Stimulated activated naive CD8-positive, alpha-beta T cell treated with anti-CD3 and anti-CD28 coated beads, Interleukin-15, amount 100 ng/mL, for 72 hours (primary cell): ENCODE data around the gene GCNT2.
"Not testable (repeated sequence)": the region's sequence is repeated elsewhere in the genome, so short reads cannot be mapped to it uniquely, and the experiment has no call there.

ENCODE experiments used
- ATAC-seq: fragments of 150-1000 bp; cut with Tn5 transposase; 2 replicates; pipeline ENCODE4 v1.10.0; 2021; ENCODE audit warnings: mild to moderate bottlenecking, moderate library complexity
- DNase-seq, 2 donors: peaks; one replicate each; pipeline ENCODE4 v3.0.0; 2021 to 2022
- H3K27ac Mint-ChIP-seq, 2 donors: one replicate each; pipeline ENCODE4 v1.8.0; 2022; ENCODE audit warnings: mild to moderate bottlenecking in 2 of 2, mixed read lengths in 2 of 2, moderate library complexity in 2 of 2
- H3K27me3 Mint-ChIP-seq: one replicate; pipeline ENCODE4 v1.8.0; 2022; ENCODE audit warnings: mixed read lengths
- H3K4me1 Mint-ChIP-seq: one replicate; pipeline ENCODE4 v1.8.0; 2022; ENCODE audit warnings: mild to moderate bottlenecking, mixed read lengths
- H3K4me3 Mint-ChIP-seq, 2 donors: one replicate each; pipeline ENCODE4 v1.8.0; 2022; ENCODE audit warnings: mild to moderate bottlenecking in 2 of 2, mixed read lengths in 2 of 2, moderate library complexity in 1 of 2
- H3K9me3 Mint-ChIP-seq, 2 donors: one replicate each; pipeline ENCODE4 v1.8.0; 2022; ENCODE audit warnings: mixed read lengths in 2 of 2

GCNT2 gene

GRCh38 chr6:10662207-10662606 is 141.1 kb downstream of the GCNT2 start:
- Mint-ChIP-seq H3K27ac (no peak overlapping the region), H3K27me3 (peaks cover 29% of the 10 kb centered on the region), H3K9me3 (peaks cover 10 to 35% of the 10 kb centered on the region in 2 donors), H3K4me3 (no peak overlapping the region), H3K4me1 (peaks cover 9% of the 10 kb centered on the region)
- DNase-seq (no peak), ATAC-seq (no peak)

GRCh38 chr6:10662742-10663141 is 141.6 kb downstream of the GCNT2 start:
- peaks cover 28% of the 10 kb centered on the region for H3K27me3 Mint-ChIP-seq
- peaks cover 14% of the 10 kb centered on the region for H3K4me1 Mint-ChIP-seq
- ATAC-seq (no peak), DNase-seq (no peak)
- no peak overlapping the region for H3K4me3 Mint-ChIP-seq
- peaks cover 10 to 36% of the 10 kb centered on the region in 2 donors for H3K9me3 Mint-ChIP-seq
- no peak overlapping the region for H3K27ac Mint-ChIP-seq

- Mint-ChIP-seq H3K4me1 (peaks cover 22% of the 10 kb centered on the region), H3K9me3 (peaks cover 10 to 36% of the 10 kb centered on the region in 2 donors), H3K27me3 (peaks cover 14% of the 10 kb centered on the region)
- H3K27ac Mint-ChIP-seq, ATAC-seq, H3K4me3 Mint-ChIP-seq, DNase-seq: not testable (repeated sequence)
Measured at GRCh38 chr6:10665595-10665994, 144.4 kb downstream of the GCNT2 start.

GRCh38 chr6:10668126-10668917 is 147.2 kb downstream of the GCNT2 start:
- H3K4me3 Mint-ChIP-seq, result no peak overlapping the region
- peaks cover 14% of the 10 kb centered on the region for H3K27me3 Mint-ChIP-seq
- peak overlapping the region in 1 of 2 donors; percentile 50 for H3K27ac Mint-ChIP-seq
- H3K9me3 Mint-ChIP-seq, result peaks cover 7 to 32% of the 10 kb centered on the region in 2 donors
- DNase-seq (no peak), ATAC-seq (no peak)
- peaks cover 22% of the 10 kb centered on the region for H3K4me1 Mint-ChIP-seq

- H3K9me3 Mint-ChIP-seq, result peaks cover 6 to 10% of the 10 kb centered on the region in 2 donors
- H3K27me3 Mint-ChIP-seq, result no peaks in the 10 kb centered on the region
- DNase-seq (no peak), ATAC-seq (no peak)
- H3K27ac Mint-ChIP-seq, result no peak overlapping the region
- no peak overlapping the region for H3K4me3 Mint-ChIP-seq
- peaks cover 8% of the 10 kb centered on the region for H3K4me1 Mint-ChIP-seq
Measured at GRCh38 chr6:10676403-10676802, 155.3 kb downstream of the GCNT2 start.

- no peak overlapping the region for H3K4me3 Mint-ChIP-seq
- no peak overlapping the region for H3K27ac Mint-ChIP-seq
- ATAC-seq (no peak), DNase-seq (no peak)
- peaks cover 28% of the 10 kb centered on the region for H3K4me1 Mint-ChIP-seq
- peaks cover 10 to 11% of the 10 kb centered on the region in 2 donors for H3K9me3 Mint-ChIP-seq
- H3K27me3 Mint-ChIP-seq, result no peaks in the 10 kb centered on the region
Measured at GRCh38 chr6:10678456-10678855, 157.3 kb downstream of the GCNT2 start.
